HepG2 (cell line): ENCODE data around the gene ARHGEF40. TPM values are rescaled to one million over a fixed set of nuclear protein-coding genes. Genes with fewer than 3 reads are reported as not detected.

ENCODE experiments used
- ATAC-seq: fragments of 200-7000 bp; cut with Tn5 transposase; 3 replicates; pipeline ENCODE4 v1.9.1; 2020; ENCODE audit warnings: mild to moderate bottlenecking, moderate library complexity
- BruUV-seq: library from RNA; stranded (reverse); fragments of 400-500 nt; replicated peaks from 2 replicates; lab custom pipeline; 2021; lab: Mats Ljungman, UMichigan
- CTCF ChIA-PET: fragments of 300-600 bp; formaldehyde crosslinking; extraction: SDS; loops from one replicate; lab custom pipeline; 2021; ENCODE audit warnings: low total read pairs, inconsistent platforms, low intra/inter-chr PET ratio; lab: Yijun Ruan, JAX
- POLR2A ChIA-PET: fragments of 350-600 bp; sonication (Branson Sonifier 250); formaldehyde crosslinking; loops from one replicate; lab custom pipeline; 2020; ENCODE audit warnings: antibody characterized with exemption, inconsistent platforms; lab: Yijun Ruan, JAX
- DNase-seq: peaks from one replicate; pipeline ENCODE4 v3.0.0-alpha.2; 2015; ENCODE audit warnings: low spot score
- FAIRE-seq: peaks from 3 replicates; lab custom pipeline; 2011; peaks lifted over from hg19 to GRCh38; lab: Jason Lieb, UNC
- H2AFZ ChIP-seq: one replicate; pipeline ENCODE4 v1.6.1; 2011; ENCODE audit warnings: low read length, inconsistent platforms
- H3K27ac ChIP-seq: fragments of 300-600 bp; 3 replicates; pipeline ENCODE4 v1.8.0; 2011; ENCODE audit warnings: mixed run types, mild to moderate bottlenecking, mixed read lengths, low read length, inconsistent platforms; ENCODE audit not compliant: insufficient read depth; ENCODE audit errors: extremely low read length
- H3K27me3 ChIP-seq, 2 experiments: fragments of 200-600 bp in 1 of 2; 2 replicates in 1 of 2; 3 replicates in 1 of 2; pipeline versions ENCODE4 v1.6.0 to v1.8.0; 2011; ENCODE audit warnings: low read length in 2 of 2, mild to moderate bottlenecking in 2 of 2, moderate library complexity in 2 of 2, inconsistent platforms in 1 of 2; ENCODE audit not compliant: insufficient read depth in 2 of 2, control insufficient read depth in 1 of 2
- H3K36me3 ChIP-seq, 2 experiments: fragments of 200-600 bp in 1 of 2; replicated peaks in 1 of 2; 2 replicates in 1 of 2; 3 replicates in 1 of 2; pipeline versions ENCODE4 v1.5.1 to v1.8.0; 2011; ENCODE audit warnings: low read length in 2 of 2, inconsistent platforms in 1 of 2; ENCODE audit not compliant: insufficient read depth in 2 of 2, control insufficient read depth in 1 of 2
- H3K4me1 ChIP-seq: 2 replicates; pipeline ENCODE4 v1.5.1; 2012; ENCODE audit warnings: low read length, inconsistent platforms; ENCODE audit not compliant: insufficient read depth
- H3K4me2 ChIP-seq: 2 replicates; pipeline ENCODE4 v1.6.0; 2011; ENCODE audit warnings: low read depth, low read length, inconsistent platforms
- H3K4me3 ChIP-seq, 3 experiments: fragments of 200-600 bp in 1 of 3; sonication (generic), shearing (Covaris generic) in 1 of 3; replicated peaks in 1 of 3; 2 replicates each; pipeline ENCODE4 v1.5.1; 2011 to 2016; ENCODE audit warnings: low read length in 3 of 3, inconsistent platforms in 2 of 3, low read depth in 2 of 3, mild to moderate bottlenecking in 2 of 3, control low read depth in 1 of 3, mixed read lengths in 1 of 3; ENCODE audit not compliant: insufficient read depth in 1 of 3
- H3K79me2 ChIP-seq: one replicate; pipeline ENCODE4 v1.6.1; 2011; ENCODE audit warnings: low read length, inconsistent platforms; ENCODE audit not compliant: insufficient read depth
- H3K9ac ChIP-seq: 2 replicates; pipeline ENCODE4 v1.6.0; 2011; ENCODE audit warnings: mild to moderate bottlenecking, low read depth, low read length, inconsistent platforms; ENCODE audit not compliant: insufficient read depth
- H3K9me3 ChIP-seq: 2 replicates; pipeline ENCODE4 v1.5.1; 2012; ENCODE audit warnings: mild to moderate bottlenecking, low read length
- H4K20me1 ChIP-seq: 2 replicates; pipeline ENCODE4 v1.6.0; 2011; ENCODE audit warnings: inconsistent platforms, mild to moderate bottlenecking, low read length, moderate library complexity; ENCODE audit not compliant: insufficient read depth
- HIVEP1 ChIP-seq: sonication (generic); formaldehyde crosslinking; IDR thresholded peaks from 2 replicates; pipeline ENCODE4 v1.4.0; 2020; ENCODE audit warnings: mild to moderate bottlenecking, missing genetic modification reagents
- HMG20A ChIP-seq: IDR thresholded peaks from 2 replicates; pipeline ENCODE4 v1.6.1; 2016; ENCODE audit warnings: borderline replicate concordance
- ISL2 ChIP-seq: sonication (generic); formaldehyde crosslinking; IDR thresholded peaks from 2 replicates; pipeline ENCODE4 v1.5.0; 2020; ENCODE audit warnings: missing genetic modification reagents
- MIXL1 ChIP-seq: IDR thresholded peaks from 2 replicates; pipeline ENCODE4 v1.6.1; 2016
- PHF5A ChIP-seq: IDR thresholded peaks from one replicate; pipeline ENCODE4 v1.6.1; 2018; ENCODE audit warnings: low read depth, missing genetic modification reagents; ENCODE audit not compliant: unreplicated experiment
- PITX1 ChIP-seq: sonication (generic); formaldehyde crosslinking; IDR thresholded peaks from 2 replicates; pipeline ENCODE4 v1.5.1; 2020; ENCODE audit warnings: mild to moderate bottlenecking, missing genetic modification reagents
- POLR2G ChIP-seq: fragments of 200-400 bp; formaldehyde crosslinking; IDR thresholded peaks from 2 replicates; pipeline ENCODE4 v1.6.1; 2018; ENCODE audit warnings: mild to moderate bottlenecking, low read depth, low read length, moderate library complexity
- SKIL ChIP-seq: sonication (generic); formaldehyde crosslinking; IDR thresholded peaks from 2 replicates; pipeline ENCODE4 v1.8.0; 2022; ENCODE audit warnings: missing genetic modification reagents, mild to moderate bottlenecking, moderate library complexity, borderline replicate concordance
- SOX13 ChIP-seq, 3 experiments: fragments of 450-650 bp in 1 of 3; sonication (generic) in 1 of 3; formaldehyde crosslinking in 1 of 3; IDR thresholded peaks in 2 of 3; conservative IDR thresholded peaks in 1 of 3; 2 replicates each; pipeline versions ENCODE4 v1.5.0 to v1.6.1; 2016 to 2020; ENCODE audit warnings: antibody characterized with exemption in 1 of 3, mild to moderate bottlenecking in 1 of 3, missing compliant biosample characterization in 1 of 3, missing genetic modification reagents in 1 of 3, moderate library complexity in 1 of 3
- TBP ChIP-seq: sonication (generic); formaldehyde crosslinking; IDR thresholded peaks from 2 replicates; pipeline ENCODE4 v1.5.0; 2020; ENCODE audit warnings: missing genetic modification reagents
- THAP11 ChIP-seq: IDR thresholded peaks from 2 replicates; pipeline ENCODE4 v1.6.1; 2016; ENCODE audit warnings: missing biosample characterization, missing genetic modification reagents
- ZBTB20 ChIP-seq: sonication (generic); formaldehyde crosslinking; IDR thresholded peaks from 2 replicates; pipeline ENCODE4 v1.8.1; 2023; ENCODE audit warnings: missing genetic modification reagents, low read depth, mild to moderate bottlenecking, borderline replicate concordance
- ZBTB42 ChIP-seq: sonication (generic); formaldehyde crosslinking; IDR thresholded peaks from 2 replicates; pipeline ENCODE4 v1.5.0; 2020; ENCODE audit warnings: mild to moderate bottlenecking, missing genetic modification reagents
- ZNF180 ChIP-seq: sonication (generic); formaldehyde crosslinking; IDR thresholded peaks from 2 replicates; pipeline ENCODE4 v1.4.0; 2020; ENCODE audit warnings: low read depth, missing genetic modification reagents, borderline replicate concordance
- ZNF501 ChIP-seq: sonication (generic); formaldehyde crosslinking; IDR thresholded peaks from 2 replicates; pipeline ENCODE4 v1.5.1; 2020; ENCODE audit warnings: mild to moderate bottlenecking, moderate library complexity, missing genetic modification reagents
- ZNF644 ChIP-seq: IDR thresholded peaks from 2 replicates; pipeline ENCODE4 v1.6.1; 2016; ENCODE audit warnings: low read depth
- WGBS: methylation state at CpG from one replicate; pipeline ENCODE4 v1.1.6; 2017; ENCODE audit warnings: low lambda C conversion rate; 5-methylcytosine and 5-hydroxymethylcytosine counted together
- in situ Hi-C: cut with HindIII; loops from 2 replicates; pipeline ENCODE4 v1.10.0; 2017; ENCODE audit warnings: low pct_unique_long_range_greater_than_20kb; ENCODE audit not compliant: extremely low pct_ligation_motif_present
- intact Hi-C: fragments of 100-400 bp; cut with micrococcal nuclease; formaldehyde crosslinking; loops from one replicate; pipeline ENCODE4 v1.10.0; 2022; ENCODE audit not compliant: unreplicated experiment
- polyA plus RNA-seq, 8 experiments: library from polyadenylated mRNA; depleted of rRNA in 3 of 8; stranded (reverse) in 7 of 8; unstranded in 1 of 8; fragments of >200 nt; fragmentation: Illumina TruSeq in 4 of 8; extraction: Trizol in 4 of 8; gene quantifications; 2 replicates each; pipeline versions ENCODE4 v1.2.1 to v1.2.3, GENCODE V29; 2011 to 2016; ENCODE audit warnings: low read depth in 4 of 8, missing spikeins in 1 of 8, mixed read lengths in 1 of 8; ENCODE audit not compliant: insufficient read depth in 1 of 8
- total RNA-seq, 5 experiments: library from RNA; depleted of rRNA; stranded (reverse); fragments of >200 nt; fragmentation: Illumina TruSeq; extraction: Trizol; gene quantifications; 2 replicates each; pipeline ENCODE4 v1.2.3, GENCODE V29; 2016; ENCODE audit warnings: low read depth in 1 of 5
- TF ChIP-seq, protein P1 (sequence below): sonication (generic); formaldehyde crosslinking; IDR thresholded peaks from 2 replicates; pipeline ENCODE4 v1.4.0; 2020; ENCODE audit warnings: mild to moderate bottlenecking, missing genetic modification reagents, borderline replicate concordance

Gene ARHGEF40
- total and polyA plus RNA-seq, 2 of the 13 experiments (the other 11 are each of a cell fraction or from before 2014, with no cell fraction given) = 28.1 to 78.1 TPM

DNA sequence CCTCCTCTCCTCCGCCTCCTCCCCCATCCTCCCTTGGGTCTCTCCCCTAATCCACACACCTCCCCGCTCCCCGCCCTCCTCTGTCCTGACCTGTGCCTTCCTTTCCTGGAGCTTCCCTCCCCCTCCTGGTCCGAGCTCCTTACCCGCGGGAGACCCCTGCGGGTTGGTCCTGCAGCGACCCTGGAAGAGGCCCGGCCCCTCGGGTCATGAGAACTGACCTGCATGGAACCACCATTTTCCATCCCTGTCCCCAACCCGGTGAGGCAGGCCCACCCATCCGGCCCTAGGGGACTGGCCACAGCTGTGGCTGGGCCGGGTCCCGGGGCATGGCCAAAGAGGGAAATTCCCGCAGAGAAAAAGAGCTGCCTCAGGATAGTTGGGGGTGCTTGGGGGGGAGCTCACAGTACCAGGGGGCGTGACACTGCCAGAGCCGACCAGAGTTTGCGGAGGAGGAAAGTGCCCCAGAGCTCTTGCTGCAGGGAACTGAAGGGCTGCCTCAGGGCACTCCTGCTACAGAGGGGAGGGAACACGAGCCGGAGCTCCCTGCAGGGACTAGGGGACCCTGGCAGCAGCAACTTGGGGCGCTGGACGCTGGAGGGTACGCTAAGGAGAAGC lies 613 bp downstream of the ARHGEF40 start:
- H3K27me3 ChIP-seq = peaks cover 0 to 7% of the 10 kb centered on the region in 2 experiments; a peak in 1 of 5 replicates
- H3K4me3 ChIP-seq = peak overlapping the region; percentile 86 to 90 (median 87)
- peak overlapping the region; percentile 77 for H3K27ac ChIP-seq
- peaks cover 9 to 17% of the 10 kb centered on the region in 2 experiments for H3K36me3 ChIP-seq
- peak overlapping the region; percentile 87 for H3K4me2 ChIP-seq
- no peak overlapping the region for H2AFZ ChIP-seq
- BruUV-seq = TSS peak; percentile 46
- in situ Hi-C loops = no loop called here
- no peak for FAIRE-seq
- no peaks in the 10 kb centered on the region for H3K9me3 ChIP-seq
- ATAC-seq = peak; percentile 37
- peaks cover 6% of the 10 kb centered on the region for H3K79me2 ChIP-seq
- peaks cover 56% of the 10 kb centered on the region for H3K4me1 ChIP-seq
- no peaks in the 10 kb centered on the region for H4K20me1 ChIP-seq
- DNase-seq = peak; percentile 69
- CTCF ChIA-PET = interaction anchor here (5.8 to 7.5 kb wide), 4 partner anchors 19 to 56 kb away, joined by 35 to 135 read pairs (median 60); no protein-coding TSS in a partner anchor
- POLR2A ChIA-PET = interaction anchor here (0.6 to 6.7 kb wide), 25 partner anchors 9 to 728 kb away, joined by 3 to 141 read pairs (median 13); partner anchors contain the start of genes NDRG2, PIP4P1, RNASE4 and RNASE8
- under 1% methylated on average over 19 of the region's 23 CpGs for WGBS
- intact Hi-C loops = loop anchor here (1.0 kb wide), 1 partner anchor 56 kb away; no protein-coding TSS in a partner anchor
- peak overlapping the region; percentile 80 for H3K9ac ChIP-seq
- 0 out of 2 replicates have a peak, but pooled peaks have one; percentile 7 for TF ChIP-seq THAP11 (CRISPR knock-in tag)
- peak; percentile 76; the same call in 1 of the 2 replicates for TF ChIP-seq HIVEP1
- TF ChIP-seq TBP (CRISPR knock-in tag) = 0 out of 2 replicates have a peak, but pooled peaks have one; percentile 33
- TF ChIP-seq ZBTB20 = no peak; the same call in 1 of the 2 replicates
- 0 out of 2 replicates have a peak, but pooled peaks have one; percentile 27 for TF ChIP-seq ZNF180
- TF ChIP-seq HMG20A (CRISPR knock-in tag) = no peak
- TF ChIP-seq, protein P1, sequence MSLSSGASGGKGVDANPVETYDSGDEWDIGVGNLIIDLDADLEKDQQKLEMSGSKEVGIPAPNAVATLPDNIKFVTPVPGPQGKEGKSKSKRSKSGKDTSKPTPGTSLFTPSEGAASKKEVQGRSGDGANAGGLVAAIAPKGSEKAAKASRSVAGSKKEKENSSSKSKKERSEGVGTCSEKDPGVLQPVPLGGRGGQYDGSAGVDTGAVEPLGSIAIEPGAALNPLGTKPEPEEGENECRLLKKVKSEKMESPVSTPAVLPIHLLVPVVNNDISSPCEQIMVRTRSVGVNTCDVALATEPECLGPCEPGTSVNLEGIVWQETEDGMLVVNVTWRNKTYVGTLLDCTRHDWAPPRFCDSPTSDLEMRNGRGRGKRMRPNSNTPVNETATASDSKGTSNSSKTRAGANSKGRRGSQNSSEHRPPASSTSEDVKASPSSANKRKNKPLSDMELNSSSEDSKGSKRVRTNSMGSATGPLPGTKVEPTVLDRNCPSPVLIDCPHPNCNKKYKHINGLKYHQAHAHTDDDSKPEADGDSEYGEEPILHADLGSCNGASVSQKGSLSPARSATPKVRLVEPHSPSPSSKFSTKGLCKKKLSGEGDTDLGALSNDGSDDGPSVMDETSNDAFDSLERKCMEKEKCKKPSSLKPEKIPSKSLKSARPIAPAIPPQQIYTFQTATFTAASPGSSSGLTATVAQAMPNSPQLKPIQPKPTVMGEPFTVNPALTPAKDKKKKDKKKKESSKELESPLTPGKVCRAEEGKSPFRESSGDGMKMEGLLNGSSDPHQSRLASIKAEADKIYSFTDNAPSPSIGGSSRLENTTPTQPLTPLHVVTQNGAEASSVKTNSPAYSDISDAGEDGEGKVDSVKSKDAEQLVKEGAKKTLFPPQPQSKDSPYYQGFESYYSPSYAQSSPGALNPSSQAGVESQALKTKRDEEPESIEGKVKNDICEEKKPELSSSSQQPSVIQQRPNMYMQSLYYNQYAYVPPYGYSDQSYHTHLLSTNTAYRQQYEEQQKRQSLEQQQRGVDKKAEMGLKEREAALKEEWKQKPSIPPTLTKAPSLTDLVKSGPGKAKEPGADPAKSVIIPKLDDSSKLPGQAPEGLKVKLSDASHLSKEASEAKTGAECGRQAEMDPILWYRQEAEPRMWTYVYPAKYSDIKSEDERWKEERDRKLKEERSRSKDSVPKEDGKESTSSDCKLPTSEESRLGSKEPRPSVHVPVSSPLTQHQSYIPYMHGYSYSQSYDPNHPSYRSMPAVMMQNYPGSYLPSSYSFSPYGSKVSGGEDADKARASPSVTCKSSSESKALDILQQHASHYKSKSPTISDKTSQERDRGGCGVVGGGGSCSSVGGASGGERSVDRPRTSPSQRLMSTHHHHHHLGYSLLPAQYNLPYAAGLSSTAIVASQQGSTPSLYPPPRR (CRISPR knock-in tag) = peak; percentile 34; the same call in 1 of the 2 replicates
- TF ChIP-seq ISL2 (CRISPR knock-in tag) = peak; percentile 38; the same call in 1 of the 2 replicates
- TF ChIP-seq PHF5A = peak; percentile 44
- no peak for TF ChIP-seq MIXL1
- peak; percentile 15; the same call in 1 of the 2 replicates for TF ChIP-seq SOX13 (IDR thresholded peaks at IDR 0.05)
- no peak for TF ChIP-seq SOX13 (CRISPR knock-in tag; conservative IDR thresholded peaks at IDR 0.05 in 1 of 2, IDR thresholded peaks at IDR 0.05 in 1 of 2)
- TF ChIP-seq SKIL (CRISPR knock-in tag) = peak; percentile 18
- TF ChIP-seq POLR2G = peak; percentile 48; the same call in 1 of the 2 replicates
- no peak for TF ChIP-seq ZBTB42 (CRISPR knock-in tag)
- TF ChIP-seq ZNF644 (CRISPR knock-in tag) = no peak
- TF ChIP-seq PITX1 (CRISPR knock-in tag) = peak; percentile 36; the same call in 1 of the 2 replicates
- TF ChIP-seq ZNF501 (CRISPR knock-in tag) = peak; percentile 70
